NCI-H526 (cell line): ENCODE measurements around the gene ARHGAP10.

Source experiments
- DNase-seq, 2 experiments: peaks; one replicate each; lab custom pipeline; 2025; lab: John Stamatoyannopoulos, UW

ARHGAP10 gene

DNA sequence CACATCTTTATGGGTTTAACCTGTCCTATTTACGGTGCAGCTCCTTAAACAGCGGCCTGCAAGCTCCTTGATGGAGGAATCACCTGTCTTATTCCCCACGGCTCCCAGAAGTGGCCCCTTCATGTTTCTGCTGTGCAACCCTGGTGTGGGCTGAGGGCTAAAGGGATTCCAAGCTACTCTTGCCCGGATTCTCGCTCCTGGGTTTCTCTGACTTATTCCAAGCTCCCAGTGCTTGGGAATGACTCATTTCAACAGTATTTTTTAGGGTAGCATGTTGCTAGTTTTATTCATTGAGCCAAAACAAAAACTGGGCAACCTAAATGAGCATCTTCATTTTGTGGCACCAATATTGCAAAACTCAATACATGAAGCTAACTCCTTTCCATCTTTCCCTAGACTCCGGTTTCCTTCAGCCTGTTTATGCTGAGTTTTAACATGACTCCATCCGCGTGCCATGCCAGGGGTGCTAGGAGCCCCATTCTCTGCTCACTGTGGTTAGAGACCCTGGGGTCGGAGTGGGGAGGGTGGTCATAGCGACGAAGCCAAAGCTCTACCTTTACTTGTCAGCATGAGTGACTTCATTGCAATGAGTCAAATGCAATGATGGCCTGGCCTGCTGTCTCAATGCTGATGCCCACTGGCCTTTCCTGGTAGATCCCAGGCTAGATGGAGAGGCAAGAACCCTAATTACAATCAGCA is 360.6 kb downstream of the ARHGAP10 start:
- no peak for DNase-seq

GRCh38 chr4:148093065-148093464 is 361.2 kb downstream of the ARHGAP10 start:
- DNase-seq = no peak

- no peak for DNase-seq
These were observed 362.3 kb downstream of the ARHGAP10 start for GRCh38 chr4:148094149-148094548.

- no peak for DNase-seq
These were observed 363.5 kb downstream of the ARHGAP10 start for GRCh38 chr4:148095346-148095923.

- no peak for DNase-seq
These were observed 365.9 kb downstream of the ARHGAP10 start for GRCh38 chr4:148097801-148098200.

DNA sequence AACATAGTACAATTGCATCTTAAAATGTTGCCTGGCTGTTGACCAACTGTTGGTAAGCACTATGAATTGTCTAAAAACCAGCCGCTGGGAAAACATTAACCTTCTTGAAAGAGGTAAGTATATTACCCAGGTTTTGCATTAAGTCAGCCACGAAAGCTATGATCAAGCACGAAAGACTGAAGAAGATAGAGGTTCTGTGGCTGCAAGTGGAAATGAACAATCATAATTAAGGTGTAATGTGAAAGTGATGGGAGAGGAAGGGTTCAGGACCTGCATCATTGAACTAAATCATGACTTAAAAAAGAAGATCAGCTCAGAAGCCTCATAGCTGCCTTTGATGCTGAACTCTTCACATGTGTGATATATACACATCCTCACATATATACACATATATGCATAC is 369.3 kb downstream of the ARHGAP10 start:
- DNase-seq = no peak

DNA sequence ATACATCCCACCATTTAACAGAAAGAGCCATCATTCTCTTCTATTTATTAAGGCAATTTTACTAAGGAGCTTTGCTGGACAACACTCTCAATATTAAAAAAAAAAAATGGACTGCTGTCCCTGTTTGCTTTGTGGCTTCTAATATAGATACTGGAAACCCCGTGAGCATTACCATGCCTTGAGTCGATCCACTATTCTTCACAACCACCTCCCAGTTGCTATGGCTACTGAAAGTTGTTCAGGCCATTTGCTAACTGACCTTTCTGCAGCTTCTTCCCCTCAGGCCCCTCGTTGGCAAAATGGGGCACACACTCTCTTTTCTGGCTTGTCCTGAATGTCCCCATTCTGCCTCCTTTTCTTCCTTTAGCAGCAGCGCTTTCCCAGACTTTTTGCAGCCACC is 369.9 kb downstream of the ARHGAP10 start:
- no peak for DNase-seq

DNA sequence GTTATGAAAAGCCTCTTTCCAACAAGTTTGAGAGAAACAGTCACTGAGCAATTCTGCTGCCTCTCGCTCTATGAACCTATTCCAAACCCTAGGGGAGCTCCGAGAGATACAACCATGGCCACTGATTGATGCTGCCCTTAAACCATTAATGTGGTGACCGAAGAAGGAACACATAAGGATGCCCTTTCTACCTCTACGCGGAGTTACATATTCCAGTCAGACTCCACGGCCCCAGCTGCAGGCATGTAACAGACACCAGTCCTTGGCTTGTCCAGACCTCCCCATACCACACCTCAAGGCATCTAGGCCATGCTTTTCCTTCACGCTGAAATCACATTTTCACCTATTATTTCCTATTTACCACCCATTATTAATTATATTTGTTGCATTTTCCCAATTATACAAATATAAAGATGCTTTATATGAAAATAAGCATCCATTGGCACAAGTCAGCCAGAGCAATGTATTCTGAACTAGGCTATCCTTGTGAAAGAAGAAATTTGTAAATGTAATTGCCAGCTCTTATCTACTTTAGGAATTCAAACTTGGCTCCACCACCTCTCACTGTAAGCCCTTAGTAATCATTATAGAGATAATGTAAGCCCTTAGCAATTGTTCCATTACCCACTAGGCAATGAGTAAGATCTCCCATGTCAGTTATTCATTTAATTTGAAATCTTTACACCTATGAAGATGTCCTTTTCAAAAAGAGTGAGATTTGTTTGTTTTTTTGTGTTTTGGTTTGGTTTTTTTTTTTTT is 371.9 kb downstream of the ARHGAP10 start:
- DNase-seq = no peak

DNA sequence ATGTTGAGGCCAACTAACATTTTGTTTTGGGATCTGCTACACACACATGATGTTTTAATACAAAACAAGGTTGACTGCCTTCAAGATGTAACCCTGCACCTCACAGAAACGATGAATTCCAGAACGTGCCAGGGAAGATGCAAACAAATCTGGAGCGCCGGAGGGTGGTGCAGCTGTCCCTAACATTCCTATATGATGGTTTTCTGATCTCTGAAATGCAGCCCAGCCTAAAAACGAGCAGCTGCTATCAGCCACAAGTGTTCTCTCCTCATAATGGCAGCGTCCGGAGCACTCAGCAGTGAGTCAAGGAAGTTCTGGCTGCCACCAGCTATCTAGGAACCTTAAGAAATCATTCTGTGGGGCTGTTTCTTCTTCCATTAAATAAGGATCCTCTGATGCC is 376.9 kb downstream of the ARHGAP10 start:
- DNase-seq = no peak

DNA sequence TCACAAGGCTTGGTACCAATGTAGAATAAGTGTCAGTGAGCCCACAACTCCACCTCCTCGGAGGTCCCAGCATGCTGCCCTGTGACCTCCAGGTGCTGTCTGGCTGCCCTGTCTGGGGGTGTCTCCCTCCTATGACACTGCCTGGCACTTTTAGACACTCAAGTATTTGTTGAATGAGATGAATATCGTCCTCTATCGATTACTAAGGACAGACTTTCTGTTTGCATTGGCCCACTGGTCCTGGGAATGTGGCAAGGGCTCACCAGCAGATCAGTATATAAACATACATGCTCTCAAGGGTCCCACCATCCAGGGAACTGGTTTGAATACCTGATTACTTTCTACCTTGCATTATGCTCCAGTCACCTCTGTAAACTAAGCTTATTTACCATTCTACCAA is 377.3 kb downstream of the ARHGAP10 start:
- no peak for DNase-seq

- DNase-seq = no peak
These were observed 378.3 kb downstream of the ARHGAP10 start for GRCh38 chr4:148110169-148110568.

DNA sequence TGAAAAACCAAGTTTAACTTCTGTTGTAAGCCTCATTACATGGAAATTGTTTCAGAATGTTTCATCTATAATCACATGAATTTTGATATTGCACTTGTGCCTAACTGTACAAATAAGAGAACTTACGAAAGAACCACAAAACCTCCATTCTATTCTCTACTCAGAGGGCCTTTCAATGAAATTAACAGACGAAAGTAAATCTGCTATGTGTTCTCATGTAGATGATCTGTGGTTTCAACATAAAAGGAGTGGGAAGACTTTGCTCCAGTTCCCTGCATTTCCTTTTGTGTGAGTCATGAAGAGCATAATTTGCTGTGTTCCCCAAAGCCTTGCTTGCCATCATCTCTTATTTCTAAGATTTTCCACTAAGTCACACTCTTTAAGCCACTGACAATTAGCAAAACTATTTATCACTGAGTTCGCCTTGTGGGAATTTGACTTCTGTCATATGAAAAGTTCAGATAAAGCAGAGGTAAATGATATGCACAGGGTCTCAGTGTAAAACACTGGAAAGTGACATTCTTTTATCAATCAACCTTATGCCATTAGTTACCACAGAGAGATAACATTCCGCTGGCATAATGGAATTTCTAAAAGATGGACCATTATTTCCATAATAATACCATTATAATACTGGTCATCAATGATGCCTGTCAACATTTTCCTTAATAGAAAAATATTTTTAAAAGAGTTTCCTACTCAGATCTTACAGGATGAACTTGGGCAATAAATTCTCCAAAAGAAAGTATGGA is 380.5 kb downstream of the ARHGAP10 start:
- no peak for DNase-seq

GRCh38 chr4:148114436-148114835 is 382.5 kb downstream of the ARHGAP10 start:
- no peak for DNase-seq

DNA sequence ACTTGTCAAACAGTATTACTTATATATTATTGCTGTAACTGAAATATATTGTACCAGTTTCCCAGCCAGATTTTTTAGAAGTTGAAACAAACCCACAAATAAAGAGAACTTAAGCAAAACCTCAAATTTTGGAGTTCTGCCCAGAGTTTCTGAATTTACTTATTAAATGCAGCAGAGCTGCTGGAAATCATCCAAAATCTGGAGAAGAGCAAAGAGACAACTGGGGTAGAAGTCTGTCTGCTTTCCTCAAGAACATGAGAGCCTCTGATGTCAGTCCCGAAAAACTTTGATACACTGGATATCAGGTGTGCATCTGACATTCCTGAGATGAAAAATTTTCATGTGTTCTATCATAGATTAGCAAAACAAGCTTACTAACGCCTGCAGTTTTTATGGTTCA is 384.4 kb downstream of the ARHGAP10 start:
- DNase-seq = no peak

GRCh38 chr4:148116969-148117368 is 385.1 kb downstream of the ARHGAP10 start:
- DNase-seq = no peak

- no peak for DNase-seq
These were observed 386.3 kb downstream of the ARHGAP10 start for GRCh38 chr4:148118179-148118578.

DNA sequence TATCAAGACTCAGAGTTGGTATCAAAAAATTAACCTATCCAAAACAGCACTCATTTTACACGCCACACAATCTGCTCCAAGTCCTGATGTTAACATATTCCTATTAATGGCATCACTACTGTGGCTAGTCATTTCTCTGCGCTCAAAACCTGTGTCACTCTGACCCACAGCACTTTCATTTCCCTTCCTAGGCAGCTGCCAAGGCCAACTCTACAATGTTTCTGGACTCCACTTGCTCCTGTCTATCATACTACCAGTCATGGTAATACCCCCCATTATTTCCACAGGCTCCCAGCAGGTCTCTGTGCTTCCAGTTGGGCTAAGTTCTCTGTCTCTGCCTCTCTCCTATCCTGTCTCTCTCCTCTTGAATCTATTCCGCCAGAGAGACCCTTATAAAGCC is 386.7 kb downstream of the ARHGAP10 start:
- DNase-seq = no peak

DNA sequence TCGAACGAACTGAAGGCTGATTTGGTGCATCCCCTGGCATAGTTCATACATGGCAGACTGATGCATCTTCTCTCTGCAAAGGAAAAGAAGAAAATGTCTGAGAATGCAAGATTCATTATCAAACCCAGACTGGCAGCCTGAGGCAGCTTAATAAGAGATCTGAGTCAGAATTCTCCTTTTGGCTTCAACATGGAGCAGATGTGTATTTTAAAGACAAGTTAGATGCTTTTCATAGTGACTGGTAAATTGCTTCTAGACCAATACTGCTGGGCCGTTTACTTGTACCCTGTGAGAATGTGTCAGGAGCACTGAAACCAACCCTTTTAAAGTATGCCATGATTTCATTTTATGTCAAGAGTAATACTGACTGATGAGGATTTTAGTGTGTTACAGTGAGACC is 388.3 kb downstream of the ARHGAP10 start:
- DNase-seq = no peak
